ENCODE data around the gene UQCRH. TPM values are rescaled to one million over a fixed set of nuclear protein-coding genes. Genes with fewer than 3 reads are reported as not detected.
A peak's percentile ranks its signal among the peaks of the same experiment; 100 is the strongest.

The UQCRH gene
- total and polyA plus RNA-seq, 2 of the 8 experiments (the other 6 are each of a cell fraction or from before 2014, with no cell fraction given): 626 to 1,112 TPM

DNA sequence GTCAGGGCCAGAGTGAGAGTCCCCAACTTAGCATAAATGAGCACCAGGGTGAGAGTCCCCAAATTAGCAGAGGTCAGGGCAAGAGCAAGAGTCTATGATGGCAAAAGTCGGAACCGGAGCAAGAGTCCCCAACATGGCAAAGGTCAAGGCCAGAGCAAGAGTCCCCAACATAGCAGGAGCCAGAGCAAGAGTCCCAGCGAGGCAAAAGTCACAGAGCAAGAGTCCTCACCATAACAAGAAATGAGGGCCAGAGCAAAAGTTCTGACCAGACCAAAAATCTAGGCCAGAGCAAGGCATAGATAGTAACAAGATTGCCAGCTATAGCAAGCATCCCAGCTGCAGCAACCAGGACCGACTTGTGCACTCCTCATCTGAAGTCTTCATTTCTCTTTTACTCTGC lies 40.2 kb downstream of the UQCRH start:
- WGBS, 2 experiments (ENCODE audit: extremely low coverage in 1 of 2, insufficient coverage in 1 of 2, insufficient read length in 1 of 2, insufficient replicate concordance in 2 of 2, low coverage in 1 of 2, low lambda C conversion rate in 2 of 2, missing lambda C conversion rate in 1 of 2): 88% methylated on average over 4 of the region's 4 CpGs; no CpG with 5 or more reads in 1 of the 2 experiments
- Histone ChIP-seq H3K56ac (replicated peaks; ENCODE audit: insufficient read length, low read depth, low read length) (no peak overlapping the region), H2BK120ac (replicated peaks; ENCODE audit: low read depth, low read length) (no peak overlapping the region), H3K9me3 (ENCODE audit: insufficient read depth in 2 of 2, low read depth in 1 of 2, low read length in 1 of 2) (no peaks in the 10 kb centered on the region), H4K8ac (ENCODE audit: extremely low read depth, insufficient read depth, low read length) (no peak overlapping the region), H4K91ac (replicated peaks; ENCODE audit: insufficient read length, low read length) (no peak overlapping the region), H3K4me3 (ENCODE audit: extremely low read depth in 1 of 4, insufficient read depth in 2 of 4, low read depth in 3 of 4, low read length in 4 of 4) (no peak overlapping the region), H3K18ac (ENCODE audit: extremely low read depth, low read length) (no peak overlapping the region), H3K79me1 (ENCODE audit: low read depth, low read length) (peaks cover 3% of the 10 kb centered on the region; the same call in 1 of the 2 replicates), H3K4me1 (replicated peaks in 1 of 4; ENCODE audit: control insufficient read depth in 3 of 4, insufficient read depth in 4 of 4, low read length in 3 of 4) (peaks cover 0 to 7% (median 4%) of the 10 kb centered on the region in 4 experiments; a peak in 4 of 7 replicates), H4K20me1 (replicated peaks in 1 of 2; ENCODE audit: control insufficient read depth in 1 of 2, insufficient read depth in 2 of 2, low read length in 2 of 2) (peaks cover 0 to 5% of the 10 kb centered on the region in 2 experiments), H3K4ac (replicated peaks; ENCODE audit: insufficient read length, low read depth, low read length) (no peak overlapping the region), H3K27me3 (replicated peaks in 1 of 4; ENCODE audit: control insufficient read depth in 3 of 4, extremely low read depth in 1 of 4, insufficient read depth in 3 of 4, low read length in 3 of 4) (no peaks in the 10 kb centered on the region), H2BK15ac (ENCODE audit: low read length) (no peak overlapping the region), H2BK5ac (ENCODE audit: low read depth, low read length) (no peak overlapping the region), H2BK12ac (ENCODE audit: low read depth, low read length) (no peak overlapping the region), H3K27ac (ENCODE audit: low read depth, low read length) (no peak overlapping the region), H3K79me2 (ENCODE audit: control insufficient read depth in 1 of 2, insufficient read depth in 2 of 2, low read length in 2 of 2) (no peaks in the 10 kb centered on the region; a peak in 1 of 4 replicates), H3K23ac (ENCODE audit: insufficient read length) (no peak overlapping the region), H3K9ac (replicated peaks in 1 of 4; ENCODE audit: extremely low read depth in 1 of 4, low read depth in 3 of 4, low read length in 3 of 4) (0 out of 7 replicates have a peak overlapping the region, but pooled peaks of 1 of the 4 experiments have one; percentile 19), H3K23me2 (ENCODE audit: low read depth, low read length) (peaks cover 9% of the 10 kb centered on the region), H3K36me3 (ENCODE audit: control insufficient read depth in 2 of 4, insufficient read depth in 4 of 4, low read length in 3 of 4) (peaks cover 2 to 29% (median 16%) of the 10 kb centered on the region in 4 experiments; a peak in 7 of 8 replicates), H3K4me2 (ENCODE audit: insufficient read depth in 1 of 2, low read depth in 2 of 2, low read length in 2 of 2) (no peak overlapping the region), H2BK20ac (ENCODE audit: low read length) (no peak overlapping the region), H2AK5ac (ENCODE audit: low read depth, low read length) (no peak overlapping the region), H3K14ac (ENCODE audit: insufficient read length) (no peak overlapping the region), H4K5ac (ENCODE audit: insufficient read length, low read depth, low read length) (no peak overlapping the region), H2AFZ (ENCODE audit: low read length) (no peak overlapping the region)
- DNase-seq (ENCODE audit: low read depth in 1 of 2, low spot score in 2 of 2) (no peak), FAIRE-seq (no peak)
- CTCF ChIA-PET (ENCODE audit: partially characterized antibody): interaction anchor here (0.6 to 1.5 kb wide), 7 partner anchors 10 to 142 kb away, joined by 3 to 4 read pairs (median 3); partner anchors contain the start of genes LRRC41 and UQCRH
- POLR2A ChIA-PET (ENCODE audit: partially characterized antibody): interaction anchor here (1.1 to 1.9 kb wide), 2 partner anchors 26 to 35 kb away, joined by 3 to 5 read pairs; no protein-coding TSS in a partner anchor
- TF ChIP-seq RNF2 (IDR thresholded peaks at IDR 0.05; ENCODE audit: borderline replicate concordance, low read depth, low read length, missing control alignments, poor library complexity, severe bottlenecking): no peak
- TF ChIP-seq RFX5 (IDR thresholded peaks at IDR 0.05; ENCODE audit: borderline replicate concordance, low read depth, low read length): no peak
- no peak for TF ChIP-seq BCL11A (IDR thresholded peaks at IDR 0.05; ENCODE audit: low read depth in 2 of 2, low read length in 2 of 2)
- no peak for TF ChIP-seq JUND (IDR thresholded peaks at IDR 0.05; ENCODE audit: low read length)
- no peak for TF ChIP-seq CTBP2 (IDR thresholded peaks at IDR 0.05; ENCODE audit: borderline replicate concordance, insufficient read depth, insufficient read length, low read length)
- TF ChIP-seq KDM5A (IDR thresholded peaks at IDR 0.05; ENCODE audit: low read length): no peak
- no peak for TF ChIP-seq CEBPB (IDR thresholded peaks at IDR 0.05; ENCODE audit: low read depth, low read length)
- TF ChIP-seq CHD2 (IDR thresholded peaks at IDR 0.05; ENCODE audit: low read length): no peak
- TF ChIP-seq GABPA (IDR thresholded peaks at IDR 0.05; ENCODE audit: borderline replicate concordance, insufficient read depth, low read length): no peak
- TF ChIP-seq, protein P1, sequence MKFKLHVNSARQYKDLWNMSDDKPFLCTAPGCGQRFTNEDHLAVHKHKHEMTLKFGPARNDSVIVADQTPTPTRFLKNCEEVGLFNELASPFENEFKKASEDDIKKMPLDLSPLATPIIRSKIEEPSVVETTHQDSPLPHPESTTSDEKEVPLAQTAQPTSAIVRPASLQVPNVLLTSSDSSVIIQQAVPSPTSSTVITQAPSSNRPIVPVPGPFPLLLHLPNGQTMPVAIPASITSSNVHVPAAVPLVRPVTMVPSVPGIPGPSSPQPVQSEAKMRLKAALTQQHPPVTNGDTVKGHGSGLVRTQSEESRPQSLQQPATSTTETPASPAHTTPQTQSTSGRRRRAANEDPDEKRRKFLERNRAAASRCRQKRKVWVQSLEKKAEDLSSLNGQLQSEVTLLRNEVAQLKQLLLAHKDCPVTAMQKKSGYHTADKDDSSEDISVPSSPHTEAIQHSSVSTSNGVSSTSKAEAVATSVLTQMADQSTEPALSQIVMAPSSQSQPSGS (IDR thresholded peaks at IDR 0.05; ENCODE audit: low read length): no peak
